GM12865 (cell line): ENCODE data around the gene CDT1.

ENCODE experiments used
- DNase-seq: peaks from one replicate; pipeline ENCODE4 v3.0.0; 2010; ENCODE audit warnings: low read depth
- H3K4me3 ChIP-seq: 2 replicates; pipeline ENCODE4 v1.5.1; 2011; ENCODE audit warnings: mild to moderate bottlenecking, low read depth, low read length, control low read depth
- TF ChIP-seq, protein P1 (sequence below): IDR thresholded peaks from 2 replicates; pipeline ENCODE4 v1.5.1; 2011; ENCODE audit warnings: low read length, control low read depth, low read depth, inconsistent platforms; ENCODE audit not compliant: insufficient read depth; ENCODE audit errors: missing control alignments

Gene CDT1

DNA sequence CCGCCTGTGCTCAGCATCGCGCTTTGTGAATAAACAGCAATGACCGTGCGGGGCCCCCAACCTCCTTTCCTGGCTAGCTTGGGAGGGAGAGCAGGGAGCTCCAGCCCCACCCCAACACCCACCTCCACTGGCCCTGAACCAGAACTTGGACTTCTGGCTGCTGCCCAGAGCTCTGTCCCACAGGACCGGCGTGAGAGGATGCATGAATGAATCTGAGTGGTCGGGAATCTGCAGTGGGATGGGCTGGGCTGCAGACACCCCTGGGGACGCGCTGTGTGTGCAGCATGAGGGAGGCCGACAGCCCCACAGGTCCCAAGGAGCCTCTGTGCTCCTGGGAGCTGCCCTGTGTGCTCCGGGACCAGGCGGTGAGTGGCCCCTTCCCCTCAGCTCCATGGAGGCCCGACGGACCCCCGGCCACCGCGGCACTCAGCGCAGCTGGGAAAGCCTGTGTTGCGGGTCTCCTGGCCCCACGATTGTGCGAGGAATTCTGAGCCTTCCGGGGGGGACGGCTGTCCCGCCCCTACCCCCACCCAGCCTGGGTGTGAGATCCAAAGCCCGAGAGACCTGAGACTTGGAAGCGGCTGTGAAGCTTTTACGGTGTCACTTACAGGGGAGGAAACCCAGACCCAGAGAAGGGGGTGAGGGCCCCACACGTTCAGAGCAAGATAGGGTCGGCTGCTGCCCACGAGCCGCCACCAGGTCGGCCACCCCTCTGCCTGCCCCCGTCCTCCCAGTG lies 24.0 kb upstream of the CDT1 start:
- TF ChIP-seq, protein P1, sequence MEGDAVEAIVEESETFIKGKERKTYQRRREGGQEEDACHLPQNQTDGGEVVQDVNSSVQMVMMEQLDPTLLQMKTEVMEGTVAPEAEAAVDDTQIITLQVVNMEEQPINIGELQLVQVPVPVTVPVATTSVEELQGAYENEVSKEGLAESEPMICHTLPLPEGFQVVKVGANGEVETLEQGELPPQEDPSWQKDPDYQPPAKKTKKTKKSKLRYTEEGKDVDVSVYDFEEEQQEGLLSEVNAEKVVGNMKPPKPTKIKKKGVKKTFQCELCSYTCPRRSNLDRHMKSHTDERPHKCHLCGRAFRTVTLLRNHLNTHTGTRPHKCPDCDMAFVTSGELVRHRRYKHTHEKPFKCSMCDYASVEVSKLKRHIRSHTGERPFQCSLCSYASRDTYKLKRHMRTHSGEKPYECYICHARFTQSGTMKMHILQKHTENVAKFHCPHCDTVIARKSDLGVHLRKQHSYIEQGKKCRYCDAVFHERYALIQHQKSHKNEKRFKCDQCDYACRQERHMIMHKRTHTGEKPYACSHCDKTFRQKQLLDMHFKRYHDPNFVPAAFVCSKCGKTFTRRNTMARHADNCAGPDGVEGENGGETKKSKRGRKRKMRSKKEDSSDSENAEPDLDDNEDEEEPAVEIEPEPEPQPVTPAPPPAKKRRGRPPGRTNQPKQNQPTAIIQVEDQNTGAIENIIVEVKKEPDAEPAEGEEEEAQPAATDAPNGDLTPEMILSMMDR = no peak
- no peak overlapping the region for H3K4me3 ChIP-seq
- no peak for DNase-seq

DNA sequence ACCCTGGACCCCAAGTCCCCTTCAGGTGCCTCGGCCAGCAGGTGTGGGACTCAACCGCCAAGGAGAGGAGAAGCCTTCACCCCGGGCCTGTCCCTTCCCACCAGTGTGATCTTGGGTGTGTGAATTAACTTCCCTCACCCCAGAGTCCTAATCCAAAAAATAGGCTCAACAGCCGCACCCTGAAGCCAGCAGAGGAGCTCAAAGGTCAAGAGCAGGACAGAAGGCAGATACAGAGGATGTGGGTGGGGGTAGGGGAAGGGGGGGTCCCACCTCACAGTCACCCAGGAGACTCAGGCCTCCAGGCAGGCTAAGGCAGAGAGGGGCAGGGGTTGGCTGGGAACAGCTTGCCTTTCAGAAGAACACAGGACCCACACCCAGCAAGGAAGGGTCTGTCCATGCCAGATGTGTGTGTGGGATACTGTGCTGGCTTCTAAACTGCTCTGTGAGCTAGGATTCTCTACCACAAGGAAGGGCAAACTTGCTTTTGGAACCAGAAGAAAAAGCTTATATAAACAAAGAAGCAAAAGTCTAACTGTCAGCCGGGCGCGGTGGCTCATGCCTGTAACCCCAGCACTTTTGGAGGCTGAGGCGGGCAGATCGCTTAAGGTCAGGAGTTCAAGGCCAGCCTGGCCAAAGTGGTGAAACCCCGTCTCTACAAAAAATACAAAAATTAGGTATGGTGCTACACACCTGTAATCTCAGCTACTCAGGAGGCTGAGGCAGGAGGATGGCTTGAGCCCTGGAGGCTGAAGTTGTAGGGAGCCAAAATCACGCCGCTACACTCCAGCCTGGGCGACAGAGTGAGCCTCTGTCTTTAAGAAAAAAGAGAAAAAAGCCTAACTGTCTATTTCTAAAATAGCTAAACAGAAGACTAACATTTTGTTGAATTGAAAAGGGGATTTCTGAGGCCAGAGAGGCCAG lies 23.2 kb upstream of the CDT1 start:
- no peak for DNase-seq
- H3K4me3 ChIP-seq = peak overlapping the region; percentile 67
- TF ChIP-seq, protein P1 = no peak

DNA sequence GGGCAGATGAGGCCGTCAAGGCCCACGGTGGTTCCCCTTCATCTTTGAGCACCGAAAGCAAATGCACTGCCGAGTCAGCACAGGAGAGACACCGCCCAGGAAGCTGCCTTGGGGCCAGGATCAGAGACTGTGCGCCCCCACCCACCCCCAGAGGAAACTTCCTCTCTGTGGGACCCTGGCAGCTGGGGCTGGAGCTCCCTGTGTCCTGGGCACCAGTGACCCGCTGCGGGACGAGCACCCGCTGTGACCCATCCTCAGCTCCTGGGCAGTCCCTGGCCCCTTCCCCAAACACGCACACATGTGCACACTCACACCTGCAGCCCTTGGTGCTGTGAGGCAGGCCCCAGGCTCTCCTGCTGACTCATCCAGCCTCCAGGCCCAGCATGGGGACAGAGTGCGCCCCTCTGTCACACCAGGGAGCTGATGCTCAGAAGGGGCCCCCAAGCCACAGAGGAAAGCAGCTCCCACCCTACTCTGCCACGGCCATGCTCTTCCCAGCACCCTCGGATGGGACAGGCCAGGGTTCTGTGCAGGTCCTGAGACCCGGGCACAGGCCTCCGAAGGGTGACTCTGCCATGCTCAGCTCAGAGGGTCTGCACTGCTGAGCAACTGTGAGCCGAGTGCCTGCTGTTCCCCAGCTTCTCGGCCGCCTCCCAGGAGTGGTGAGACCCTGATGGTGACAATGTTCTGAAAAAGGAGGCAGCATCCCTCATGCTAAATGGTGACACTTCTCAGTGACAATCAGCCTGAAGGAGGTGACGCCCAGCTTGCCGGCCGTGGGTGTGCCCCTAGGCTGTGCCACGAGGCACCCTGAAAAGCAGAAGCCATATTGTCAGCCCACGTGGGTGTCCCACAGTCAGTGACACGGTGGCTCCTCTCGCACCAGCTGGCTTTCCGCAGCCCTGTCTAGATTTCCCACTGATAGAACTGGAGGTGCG lies 22.2 kb upstream of the CDT1 start:
- DNase-seq = peak; percentile 82
- H3K4me3 ChIP-seq = peak overlapping the region; percentile 67
- TF ChIP-seq, protein P1 = no peak

DNA sequence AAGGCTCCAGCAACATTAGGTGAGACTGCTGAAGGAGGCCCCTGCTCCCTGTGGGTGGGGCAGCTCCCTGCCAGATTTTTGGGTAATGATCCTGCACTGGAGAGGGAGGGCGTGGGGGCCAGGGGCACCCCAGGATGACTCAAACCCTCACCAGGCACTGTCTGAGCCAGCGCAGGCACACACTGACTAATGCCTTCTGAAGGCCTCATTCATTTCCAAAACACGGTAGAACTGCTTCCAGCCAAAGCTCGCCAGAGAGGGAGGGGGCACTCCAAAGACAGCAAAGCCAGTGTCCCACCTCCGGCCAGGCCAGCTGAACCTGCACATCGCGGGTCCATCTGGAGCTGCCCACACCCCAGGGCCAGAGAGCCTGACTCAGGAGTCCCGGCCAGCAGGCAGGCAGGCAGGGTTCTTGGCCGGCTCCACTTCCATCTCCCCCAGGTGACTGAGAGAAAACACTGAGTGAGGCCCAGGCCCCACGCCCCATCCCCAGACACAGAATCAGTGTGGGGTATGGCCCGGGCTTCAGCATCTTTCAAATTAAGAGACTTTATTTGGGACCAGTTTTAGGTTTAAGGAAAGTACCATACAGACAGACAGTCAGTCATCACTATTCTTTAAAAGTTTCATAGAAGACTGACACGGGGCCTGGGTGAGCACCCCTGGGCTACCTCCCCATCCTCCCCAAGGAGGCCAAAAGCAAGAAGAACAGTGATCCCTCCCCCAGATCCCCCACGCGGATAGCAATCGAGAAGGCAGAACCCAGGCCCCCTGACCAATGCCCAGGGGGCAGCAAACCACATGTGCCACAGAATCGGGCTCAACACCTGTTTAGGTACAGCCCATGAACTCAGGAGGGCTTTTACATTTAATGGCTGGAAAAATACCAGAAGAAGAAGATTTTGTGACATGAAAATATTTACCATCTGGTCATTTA lies 20.9 kb upstream of the CDT1 start:
- TF ChIP-seq, protein P1 = no peak
- peak overlapping the region; percentile 67 for H3K4me3 ChIP-seq
- DNase-seq = peak; percentile 53

DNA sequence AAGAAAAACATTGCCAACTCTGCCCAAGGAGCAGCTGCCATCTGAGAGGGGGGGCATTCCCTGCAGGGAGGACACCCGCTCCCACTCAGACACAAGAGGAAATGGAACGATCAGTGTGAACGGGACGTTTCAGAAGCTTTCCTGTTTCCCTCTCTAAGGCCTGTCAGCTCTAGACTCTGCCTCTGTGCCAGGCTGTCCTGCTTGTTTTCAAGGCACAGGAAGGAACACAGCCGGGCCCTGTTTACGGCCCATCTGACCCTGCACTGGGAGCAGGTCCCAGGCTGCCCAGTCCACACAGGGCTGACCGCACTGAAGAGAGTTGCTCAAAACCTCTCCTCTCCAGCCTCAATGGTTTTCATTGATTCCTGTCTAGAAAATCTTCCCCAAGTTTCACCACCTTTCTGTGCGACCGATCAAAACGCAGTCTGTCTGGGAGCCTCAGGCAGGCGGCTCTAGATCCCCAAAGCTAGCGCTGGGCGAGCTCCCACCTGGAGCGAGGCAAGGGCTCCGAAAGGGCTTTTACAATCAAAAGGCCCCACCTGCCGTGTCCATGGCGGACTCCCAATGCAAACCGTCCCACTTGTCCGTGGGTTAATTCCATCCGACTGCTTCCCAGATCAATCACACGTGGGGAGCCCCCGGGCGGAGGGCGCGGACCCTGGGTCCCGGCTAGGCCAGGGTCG lies 20.1 kb upstream of the CDT1 start:
- H3K4me3 ChIP-seq = peak overlapping the region; percentile 67
- TF ChIP-seq, protein P1 = no peak
- DNase-seq = peak; percentile 50
